WTC11 (cell line): ENCODE measurements around the gene PTN. TPM values are rescaled to one million over a fixed set of nuclear protein-coding genes. Genes with fewer than 3 reads are reported as not detected.

ENCODE experiments used
- ATAC-seq: fragments of 200-7000 bp; cut with Tn5 transposase; 2 replicates; pipeline ENCODE4 v1.10.0; 2021; ENCODE audit warnings: mild to moderate bottlenecking, moderate library complexity
- CTCF ChIA-PET: fragments of 300-600 bp; sonication (Branson Sonifier 250); formaldehyde crosslinking; loops from one replicate; lab custom pipeline; 2021; ENCODE audit warnings: antibody characterized with exemption; lab: Charles Lee
- POLR2A ChIA-PET: fragments of 350-600 bp; sonication (Branson Sonifier 250); formaldehyde crosslinking; loops from one replicate; lab custom pipeline; 2021; ENCODE audit warnings: antibody characterized with exemption; lab: Charles Lee
- DNase-seq: peaks from one replicate; pipeline ENCODE4 v3.0.0; 2021; ENCODE audit warnings: low spot score
- H3K27ac Mint-ChIP-seq: 2 replicates; pipeline ENCODE4 v1.8.0; 2021; ENCODE audit warnings: mixed read lengths
- H3K27me3 Mint-ChIP-seq: 2 replicates; pipeline ENCODE4 v1.8.0; 2021; ENCODE audit warnings: low read depth, mild to moderate bottlenecking, moderate library complexity, mixed read lengths
- H3K36me3 Mint-ChIP-seq: 2 replicates; pipeline ENCODE4 v1.8.0; 2021; ENCODE audit warnings: mixed read lengths
- H3K4me1 Mint-ChIP-seq: 2 replicates; pipeline ENCODE4 v1.8.0; 2022; ENCODE audit warnings: mixed read lengths
- H3K4me3 Mint-ChIP-seq: 2 replicates; pipeline ENCODE4 v1.8.0; 2021; ENCODE audit warnings: mild to moderate bottlenecking, moderate library complexity, mixed read lengths
- H3K9me3 Mint-ChIP-seq: 2 replicates; pipeline ENCODE4 v1.8.0; 2021; ENCODE audit warnings: mixed read lengths
- CTCF ChIP-seq: fragments of 200-600 bp; IDR thresholded peaks from 2 replicates; pipeline ENCODE4 v1.8.0; 2022; ENCODE audit warnings: antibody characterized with exemption
- ERG ChIP-seq: fragments of 250-450 bp; sonication (Bioruptor Pico); IDR thresholded peaks from 2 replicates; pipeline ENCODE4 v1.8.0; 2021; ENCODE audit warnings: mild to moderate bottlenecking
- FOXP1 ChIP-seq: sonication (generic); formaldehyde crosslinking; IDR thresholded peaks from 2 replicates; pipeline ENCODE4 v1.8.0; 2022; ENCODE audit warnings: missing genetic modification reagents, mild to moderate bottlenecking, moderate library complexity, borderline replicate concordance
- FOXP4 ChIP-seq: sonication (generic); formaldehyde crosslinking; IDR thresholded peaks from 2 replicates; pipeline ENCODE4 v1.8.0; 2022; ENCODE audit warnings: mild to moderate bottlenecking, missing genetic modification reagents
- NFYB ChIP-seq: sonication (generic); formaldehyde crosslinking; conservative IDR thresholded peaks from 2 replicates; pipeline ENCODE4 v1.8.0; 2022; ENCODE audit warnings: low read depth, missing genetic modification reagents
- NR1H2 ChIP-seq: sonication (generic); formaldehyde crosslinking; IDR thresholded peaks from 2 replicates; pipeline ENCODE4 v1.9.0; 2021; ENCODE audit warnings: mild to moderate bottlenecking, moderate library complexity, missing genetic modification reagents
- RORB ChIP-seq: fragments of 250-450 bp; sonication (Bioruptor Pico); IDR thresholded peaks from 2 replicates; pipeline ENCODE4 v1.9.0; 2021; ENCODE audit warnings: mild to moderate bottlenecking
- SMAD4 ChIP-seq: sonication (generic); formaldehyde crosslinking; IDR thresholded peaks from 2 replicates; pipeline ENCODE4 v1.8.0; 2022; ENCODE audit warnings: mild to moderate bottlenecking, missing genetic modification reagents
- SOX15 ChIP-seq: fragments of 250-450 bp; sonication (Bioruptor Pico); IDR thresholded peaks from 2 replicates; pipeline ENCODE4 v1.9.0; 2021; ENCODE audit warnings: mild to moderate bottlenecking
- USF1 ChIP-seq: sonication (generic); formaldehyde crosslinking; IDR thresholded peaks from 2 replicates; pipeline ENCODE4 v1.8.0; 2022; ENCODE audit warnings: mild to moderate bottlenecking, missing genetic modification reagents
- ZNF121 ChIP-seq: sonication (generic); formaldehyde crosslinking; IDR thresholded peaks from 2 replicates; pipeline ENCODE4 v1.8.0; 2023; ENCODE audit warnings: missing genetic modification reagents
- total RNA-seq: library from RNA; stranded (reverse); gene quantifications from 3 replicates; pipeline ENCODE4 v1.2.3, GENCODE V29; 2021
- TF ChIP-seq, protein P1 (sequence below): sonication (generic); formaldehyde crosslinking; IDR thresholded peaks from 2 replicates; pipeline ENCODE4 v1.8.1; 2022; ENCODE audit warnings: low read depth, missing genetic modification reagents, borderline replicate concordance
- TF ChIP-seq, protein P2 (sequence below): fragments of 250-450 bp; sonication (Bioruptor Pico); IDR thresholded peaks from 2 replicates; pipeline ENCODE4 v1.9.0; 2021; ENCODE audit warnings: mild to moderate bottlenecking
- TF ChIP-seq, protein P3 (sequence below): sonication (generic); formaldehyde crosslinking; IDR thresholded peaks from 2 replicates; pipeline ENCODE4 v1.8.1; 2022; ENCODE audit warnings: mild to moderate bottlenecking, moderate library complexity, missing genetic modification reagents
- TF ChIP-seq, protein P4 (sequence below): sonication (generic); formaldehyde crosslinking; IDR thresholded peaks from 2 replicates; pipeline ENCODE4 v1.8.1; 2023; ENCODE audit warnings: mild to moderate bottlenecking, missing genetic modification reagents, moderate library complexity

PTN gene
- total RNA-seq, 1 experiment from 2014 or later: 18.9 TPM

- TF ChIP-seq, protein P1, sequence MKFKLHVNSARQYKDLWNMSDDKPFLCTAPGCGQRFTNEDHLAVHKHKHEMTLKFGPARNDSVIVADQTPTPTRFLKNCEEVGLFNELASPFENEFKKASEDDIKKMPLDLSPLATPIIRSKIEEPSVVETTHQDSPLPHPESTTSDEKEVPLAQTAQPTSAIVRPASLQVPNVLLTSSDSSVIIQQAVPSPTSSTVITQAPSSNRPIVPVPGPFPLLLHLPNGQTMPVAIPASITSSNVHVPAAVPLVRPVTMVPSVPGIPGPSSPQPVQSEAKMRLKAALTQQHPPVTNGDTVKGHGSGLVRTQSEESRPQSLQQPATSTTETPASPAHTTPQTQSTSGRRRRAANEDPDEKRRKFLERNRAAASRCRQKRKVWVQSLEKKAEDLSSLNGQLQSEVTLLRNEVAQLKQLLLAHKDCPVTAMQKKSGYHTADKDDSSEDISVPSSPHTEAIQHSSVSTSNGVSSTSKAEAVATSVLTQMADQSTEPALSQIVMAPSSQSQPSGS (CRISPR knock-in tag): no peak
- TF ChIP-seq RORB (CRISPR knock-in tag) (no peak), SMAD4 (no peak), FOXP4 (no peak), USF1 (CRISPR knock-in tag) (no peak), SOX15 (CRISPR knock-in tag) (no peak)
- TF ChIP-seq, protein P2, sequence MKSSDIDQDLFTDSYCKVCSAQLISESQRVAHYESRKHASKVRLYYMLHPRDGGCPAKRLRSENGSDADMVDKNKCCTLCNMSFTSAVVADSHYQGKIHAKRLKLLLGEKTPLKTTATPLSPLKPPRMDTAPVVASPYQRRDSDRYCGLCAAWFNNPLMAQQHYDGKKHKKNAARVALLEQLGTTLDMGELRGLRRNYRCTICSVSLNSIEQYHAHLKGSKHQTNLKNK (CRISPR knock-in tag): no peak
Observed at GRCh38 chr7:137313201-137313600, 30.3 kb downstream of the PTN start (continued).

GRCh38 chr7:137306748-137307147 is 36.8 kb downstream of the PTN start:
- TF ChIP-seq ERG (CRISPR knock-in tag) (no peak), FOXP1 (CRISPR knock-in tag) (no peak), NR1H2 (CRISPR knock-in tag) (no peak), ZNF121 (no peak), CTCF (no peak), RORB (CRISPR knock-in tag) (no peak), NFYB (no peak)
- TF ChIP-seq, protein P3, sequence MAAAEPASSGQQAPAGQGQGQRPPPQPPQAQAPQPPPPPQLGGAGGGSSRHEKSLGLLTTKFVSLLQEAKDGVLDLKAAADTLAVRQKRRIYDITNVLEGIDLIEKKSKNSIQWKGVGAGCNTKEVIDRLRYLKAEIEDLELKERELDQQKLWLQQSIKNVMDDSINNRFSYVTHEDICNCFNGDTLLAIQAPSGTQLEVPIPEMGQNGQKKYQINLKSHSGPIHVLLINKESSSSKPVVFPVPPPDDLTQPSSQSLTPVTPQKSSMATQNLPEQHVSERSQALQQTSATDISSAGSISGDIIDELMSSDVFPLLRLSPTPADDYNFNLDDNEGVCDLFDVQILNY: no peak
- TF ChIP-seq, protein P4, sequence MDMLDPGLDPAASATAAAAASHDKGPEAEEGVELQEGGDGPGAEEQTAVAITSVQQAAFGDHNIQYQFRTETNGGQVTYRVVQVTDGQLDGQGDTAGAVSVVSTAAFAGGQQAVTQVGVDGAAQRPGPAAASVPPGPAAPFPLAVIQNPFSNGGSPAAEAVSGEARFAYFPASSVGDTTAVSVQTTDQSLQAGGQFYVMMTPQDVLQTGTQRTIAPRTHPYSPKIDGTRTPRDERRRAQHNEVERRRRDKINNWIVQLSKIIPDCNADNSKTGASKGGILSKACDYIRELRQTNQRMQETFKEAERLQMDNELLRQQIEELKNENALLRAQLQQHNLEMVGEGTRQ (CRISPR knock-in tag): no peak
- DNase-seq: no peak
- Mint-ChIP-seq H3K27ac (no peak overlapping the region), H3K4me3 (no peak overlapping the region), H3K4me1 (peaks cover 4% of the 10 kb centered on the region; the same call in 1 of the 2 replicates), H3K9me3 (peaks cover 7% of the 10 kb centered on the region), H3K36me3 (no peaks in the 10 kb centered on the region), H3K27me3 (no peaks in the 10 kb centered on the region)
- ATAC-seq: no peak
- ChIA-PET POLR2A (interaction anchor here (1.3 kb wide), 1 partner anchor 9 kb away, joined by 4 read pairs; no protein-coding TSS in a partner anchor), CTCF (no interaction called here)
